Measurements from ENCODE around the gene NABP2. TPM values are rescaled to one million over a fixed set of nuclear protein-coding genes. Genes with fewer than 3 reads are reported as not detected.
"Not testable (repeated sequence)": the region's sequence is repeated elsewhere in the genome, so short reads cannot be mapped to it uniquely, and the experiment has no call there.

Gene NABP2
- total RNA-seq, 1 experiment from 2014 or later: 99.6 TPM

- ChIA-PET CTCF (no interaction called here), POLR2A (interaction anchor here (0.5 to 0.6 kb wide), 2 partner anchors 31 to 77 kb away, joined by 3 to 9 read pairs; no protein-coding TSS in a partner anchor)
- Histone ChIP-seq H3K27ac (ENCODE audit: low read length) (peak overlapping the region; percentile 60), H3K4me1 (ENCODE audit: control insufficient read depth, insufficient read depth, low read length) (peaks cover 8% of the 10 kb centered on the region; the same call in 1 of the 2 replicates), H3K36me3 (ENCODE audit: control insufficient read depth, insufficient read depth, low read length) (peaks cover 5% of the 10 kb centered on the region; the same call in 1 of the 2 replicates), H3K4me3 (ENCODE audit: low read depth in 2 of 2, low read length in 2 of 2) (peak overlapping the region; percentile 68 to 69), H3K27me3 (ENCODE audit: control insufficient read depth, insufficient read depth, low read length) (no peaks in the 10 kb centered on the region), H3K9me3 (ENCODE audit: control insufficient read depth, insufficient read depth, low read depth, low read length) (no peaks in the 10 kb centered on the region)
- no peak for DNase-seq (ENCODE audit: low read depth, low spot score)
- peak; percentile 29 for ATAC-seq
- intact Hi-C loops (cut with micrococcal nuclease; ENCODE audit: unreplicated experiment): no loop called here
- in situ Hi-C loops (cut with HindIII; ENCODE audit: low pct_unique_long_range_greater_than_20kb, low sequenced_read_pairs): no loop called here
- no TSS peak for BruUV-seq (replicated peaks)
- TF ChIP-seq SIN3A (IDR thresholded peaks at IDR 0.05; ENCODE audit: borderline replicate concordance, insufficient read depth, low read depth, low read length) (no peak), POLR2AphosphoS5 (IDR thresholded peaks at IDR 0.05; ENCODE audit: low read depth, low read length) (no peak), REST (IDR thresholded peaks at IDR 0.05; ENCODE audit: insufficient read depth in 1 of 2, low read depth in 2 of 2, low read length in 1 of 2) (no peak), TCF7L2 (IDR thresholded peaks at IDR 0.05; ENCODE audit: low read depth, low read length) (no peak)
- TF ChIP-seq, protein P1, sequence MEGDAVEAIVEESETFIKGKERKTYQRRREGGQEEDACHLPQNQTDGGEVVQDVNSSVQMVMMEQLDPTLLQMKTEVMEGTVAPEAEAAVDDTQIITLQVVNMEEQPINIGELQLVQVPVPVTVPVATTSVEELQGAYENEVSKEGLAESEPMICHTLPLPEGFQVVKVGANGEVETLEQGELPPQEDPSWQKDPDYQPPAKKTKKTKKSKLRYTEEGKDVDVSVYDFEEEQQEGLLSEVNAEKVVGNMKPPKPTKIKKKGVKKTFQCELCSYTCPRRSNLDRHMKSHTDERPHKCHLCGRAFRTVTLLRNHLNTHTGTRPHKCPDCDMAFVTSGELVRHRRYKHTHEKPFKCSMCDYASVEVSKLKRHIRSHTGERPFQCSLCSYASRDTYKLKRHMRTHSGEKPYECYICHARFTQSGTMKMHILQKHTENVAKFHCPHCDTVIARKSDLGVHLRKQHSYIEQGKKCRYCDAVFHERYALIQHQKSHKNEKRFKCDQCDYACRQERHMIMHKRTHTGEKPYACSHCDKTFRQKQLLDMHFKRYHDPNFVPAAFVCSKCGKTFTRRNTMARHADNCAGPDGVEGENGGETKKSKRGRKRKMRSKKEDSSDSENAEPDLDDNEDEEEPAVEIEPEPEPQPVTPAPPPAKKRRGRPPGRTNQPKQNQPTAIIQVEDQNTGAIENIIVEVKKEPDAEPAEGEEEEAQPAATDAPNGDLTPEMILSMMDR (IDR thresholded peaks at IDR 0.05): no peak
These were observed 43.4 kb downstream of the NABP2 start for GRCh38 chr12:56267443-56268071.

GRCh38 chr12:56271031-56271430 lies 46.9 kb downstream of the NABP2 start:
- ATAC-seq (no peak), DNase-seq (ENCODE audit: low read depth, low spot score) (no peak)
- Histone ChIP-seq H3K4me3 (ENCODE audit: low read depth in 2 of 2, low read length in 2 of 2) (no peak overlapping the region), H3K36me3 (ENCODE audit: control insufficient read depth, insufficient read depth, low read length) (peaks cover 13% of the 10 kb centered on the region), H3K27me3 (ENCODE audit: control insufficient read depth, insufficient read depth, low read length) (no peaks in the 10 kb centered on the region), H3K27ac (ENCODE audit: low read length) (no peak overlapping the region), H3K4me1 (ENCODE audit: control insufficient read depth, insufficient read depth, low read length) (peaks cover 8% of the 10 kb centered on the region; the same call in 1 of the 2 replicates), H3K9me3 (ENCODE audit: control insufficient read depth, insufficient read depth, low read depth, low read length) (no peaks in the 10 kb centered on the region)
- ChIA-PET CTCF (no interaction called here), POLR2A (no interaction called here)
- TF ChIP-seq REST (IDR thresholded peaks at IDR 0.05; ENCODE audit: insufficient read depth in 1 of 2, low read depth in 2 of 2, low read length in 1 of 2): no peak
- TF ChIP-seq, protein P1 (IDR thresholded peaks at IDR 0.05): peak; percentile 76
- in situ Hi-C loops (cut with HindIII; ENCODE audit: low pct_unique_long_range_greater_than_20kb, low sequenced_read_pairs) (no loop called here), intact Hi-C loops (cut with micrococcal nuclease; ENCODE audit: unreplicated experiment) (no loop called here)
- BruUV-seq (replicated peaks): no TSS peak

- H3K27me3 ChIP-seq (ENCODE audit: control insufficient read depth, insufficient read depth, low read length); H3K27ac ChIP-seq (ENCODE audit: low read length); H3K4me3 ChIP-seq (ENCODE audit: low read depth in 2 of 2, low read length in 2 of 2); intact Hi-C loops (cut with micrococcal nuclease; ENCODE audit: unreplicated experiment); DNase-seq (ENCODE audit: low read depth, low spot score); POLR2A ChIA-PET; H3K4me1 ChIP-seq (ENCODE audit: control insufficient read depth, insufficient read depth, low read length); CTCF ChIA-PET; ATAC-seq; in situ Hi-C loops (cut with HindIII; ENCODE audit: low pct_unique_long_range_greater_than_20kb, low sequenced_read_pairs); H3K9me3 ChIP-seq (ENCODE audit: control insufficient read depth, insufficient read depth, low read depth, low read length): not testable (repeated sequence)
- peaks cover 13% of the 10 kb centered on the region for H3K36me3 ChIP-seq (ENCODE audit: control insufficient read depth, insufficient read depth, low read length)
- TSS peak; percentile 88 for BruUV-seq (replicated peaks)
These were observed 48.3 kb downstream of the NABP2 start for GRCh38 chr12:56272468-56272867.

Measured in Panc1 (cell line).